Activated CD4-positive, CD25-positive, alpha-beta regulatory T cell (primary cell): ENCODE data around the gene EHMT1.
"Not testable (repeated sequence)": the region's sequence is repeated elsewhere in the genome, so short reads cannot be mapped to it uniquely, and the experiment has no call there.

Source experiments
- DNase-seq, 4 experiments: peaks; one replicate each; lab custom pipeline; 2025; lab: John Stamatoyannopoulos, UW

Gene EHMT1

GRCh38 chr9:137720571-137721110, 101.8 kb downstream of the EHMT1 start:
- DNase-seq = no peak

- no peak for DNase-seq
These were observed 102.7 kb downstream of the EHMT1 start for GRCh38 chr9:137721479-137721878.

GRCh38 chr9:137721899-137722298, 103.1 kb downstream of the EHMT1 start:
- no peak for DNase-seq

GRCh38 chr9:137722481-137722880, 103.7 kb downstream of the EHMT1 start:
- DNase-seq = no peak

- DNase-seq = not testable (repeated sequence)
These were observed 104.6 kb downstream of the EHMT1 start for GRCh38 chr9:137723356-137723755.

GRCh38 chr9:137723783-137724445, 105.1 kb downstream of the EHMT1 start:
- no peak for DNase-seq

- no peak for DNase-seq
These were observed 106.0 kb downstream of the EHMT1 start for GRCh38 chr9:137724818-137725240.

- DNase-seq = no peak
These were observed 106.8 kb downstream of the EHMT1 start for GRCh38 chr9:137725598-137725997.

GRCh38 chr9:137726336-137726735, 107.5 kb downstream of the EHMT1 start:
- not testable (repeated sequence) for DNase-seq

GRCh38 chr9:137726764-137727163, 108.0 kb downstream of the EHMT1 start:
- no peak for DNase-seq

GRCh38 chr9:137727716-137728115, 108.9 kb downstream of the EHMT1 start:
- DNase-seq = no peak

GRCh38 chr9:137728444-137729311, 109.9 kb downstream of the EHMT1 start:
- no peak for DNase-seq

- no peak for DNase-seq
These were observed 112.6 kb downstream of the EHMT1 start for GRCh38 chr9:137731216-137731946.

GRCh38 chr9:137731947-137732813, 113.4 kb downstream of the EHMT1 start:
- DNase-seq = no peak

GRCh38 chr9:137733429-137733828, 114.6 kb downstream of the EHMT1 start:
- no peak for DNase-seq

GRCh38 chr9:137734181-137734580, 115.4 kb downstream of the EHMT1 start:
- no peak for DNase-seq

- DNase-seq = not testable (repeated sequence)
These were observed 119.4 kb downstream of the EHMT1 start for GRCh38 chr9:137738182-137738696.

- DNase-seq = no peak
These were observed 119.9 kb downstream of the EHMT1 start for GRCh38 chr9:137738703-137739102.

- no peak for DNase-seq
These were observed 120.8 kb downstream of the EHMT1 start for GRCh38 chr9:137739371-137740309.

- DNase-seq = no peak
These were observed 121.5 kb downstream of the EHMT1 start for GRCh38 chr9:137740312-137740711.
